Activated CD4-positive, alpha-beta memory T cell treated with anti-CD3 and anti-CD28 coated beads for 36 hours (primary cell): ENCODE data around the gene PRSS22. TPM values are rescaled to one million over a fixed set of nuclear protein-coding genes. Genes with fewer than 3 reads are reported as not detected.

ENCODE experiments used
- CTCF ChIA-PET: fragments of 350-600 bp; sonication (Branson Sonifier 250); formaldehyde crosslinking; loops from one replicate; lab custom pipeline; 2021; ENCODE audit warnings: antibody characterized with exemption, inconsistent platforms; lab: Charles Lee
- POLR2A ChIA-PET: fragments of 350-600 bp; sonication (Branson Sonifier 250); formaldehyde crosslinking; loops from one replicate; lab custom pipeline; 2021; ENCODE audit warnings: antibody characterized with exemption; lab: Charles Lee
- DNase-seq: peaks from one replicate; pipeline ENCODE4 v3.0.0-alpha.2; 2020
- H3K27ac Mint-ChIP-seq: one replicate; pipeline ENCODE4 v1.8.0; 2021; ENCODE audit warnings: mixed read lengths
- H3K27me3 Mint-ChIP-seq: one replicate; pipeline ENCODE4 v1.8.0; 2021; ENCODE audit warnings: mixed read lengths
- H3K36me3 Mint-ChIP-seq: one replicate; pipeline ENCODE4 v1.8.0; 2021; ENCODE audit warnings: mixed read lengths
- H3K4me1 Mint-ChIP-seq: one replicate; pipeline ENCODE4 v1.8.0; 2021; ENCODE audit warnings: low read depth, mixed read lengths
- H3K4me3 Mint-ChIP-seq: one replicate; pipeline ENCODE4 v1.8.0; 2021; ENCODE audit warnings: mild to moderate bottlenecking, mixed read lengths
- H3K9me3 Mint-ChIP-seq: one replicate; pipeline ENCODE4 v1.8.0; 2021; ENCODE audit warnings: mixed read lengths
- intact Hi-C: fragments of 100-400 bp; cut with micrococcal nuclease; formaldehyde crosslinking; loops from one replicate; pipeline ENCODE4 v1.15.1; 2023
- total RNA-seq, 2 experiments: library from RNA; stranded (reverse); gene quantifications; one replicate each; pipeline ENCODE4 v1.2.3, GENCODE V29; 2021

The PRSS22 gene
- total RNA-seq, 2 experiments from 2014 or later, result 0.24 to 0.38 TPM

DNA sequence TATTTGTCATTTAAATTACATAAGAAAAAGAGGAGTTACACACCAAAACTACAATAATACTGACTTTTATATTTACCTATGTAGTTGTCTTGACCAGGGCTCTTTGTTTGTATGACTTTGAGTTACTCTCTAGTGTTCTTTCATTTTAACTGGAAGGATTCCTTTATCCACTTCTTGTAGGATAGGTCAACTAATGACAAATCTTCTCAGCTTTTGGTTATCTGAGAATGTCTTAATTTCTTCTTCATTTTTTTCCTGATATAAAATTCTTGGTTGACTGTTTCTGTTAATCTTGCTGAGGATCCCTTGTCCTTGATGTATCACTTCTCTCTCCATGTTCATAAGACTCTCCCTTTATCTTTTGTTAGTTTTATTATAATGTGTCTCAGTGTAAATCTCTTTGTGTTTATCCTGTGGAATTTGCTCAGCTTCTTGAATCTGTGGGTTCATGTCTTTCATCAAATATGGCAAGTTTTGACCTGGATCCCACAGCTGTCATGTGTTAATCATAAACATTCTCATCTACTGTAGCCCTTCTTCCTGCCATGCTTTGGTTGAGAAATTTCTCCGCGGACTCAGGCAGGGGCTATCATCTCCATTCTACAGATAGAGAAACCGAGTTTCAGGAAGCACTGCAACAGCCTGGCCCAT lies 54.3 kb downstream of the PRSS22 start:
- Mint-ChIP-seq H3K36me3 (no peaks in the 10 kb centered on the region), H3K9me3 (peaks cover 13% of the 10 kb centered on the region), H3K27me3 (peaks cover 19% of the 10 kb centered on the region), H3K4me3 (no peak overlapping the region), H3K4me1 (no peaks in the 10 kb centered on the region), H3K27ac (no peak overlapping the region)
- no peak for DNase-seq
- POLR2A ChIA-PET, result no interaction called here
- CTCF ChIA-PET, result no interaction called here
- intact Hi-C loops, result no loop called here

Other genes with a start within 250 kb of the PRSS22 start
- gene KCTD5, start 175.6 kb downstream of the PRSS22 start, total RNA-seq, result 10 to 100 TPM; 61.8 to 62.7 TPM
- gene PRSS27, start 137.9 kb downstream of the PRSS22 start, total RNA-seq, result 1 to 10 TPM; 1.6 to 2.4 TPM
- gene SRRM2, start 105.5 kb downstream of the PRSS22 start, total RNA-seq, result 100 to 1,000 TPM; 483 to 526 TPM
- gene ELOB, start 80.9 kb downstream of the PRSS22 start, total RNA-seq, result 100 to 1,000 TPM; 165 to 175 TPM
- gene PRSS33, start 70.6 kb downstream of the PRSS22 start, total RNA-seq, result not detected
- gene PRSS41, start 59.7 kb downstream of the PRSS22 start, total RNA-seq, result not detected
- gene PRSS21, start 40.9 kb downstream of the PRSS22 start, total RNA-seq, result 1 to 10 TPM; 4.7 to 6.2 TPM
- gene ZG16B, start 27.9 kb downstream of the PRSS22 start, total RNA-seq, result 1 to 10 TPM; 2.6 to 3.0 TPM
- 10 to 100 TPM; 19.1 to 19.4 TPM for gene FLYWCH2, start 25.0 kb upstream of the PRSS22 start, total RNA-seq
- gene FLYWCH1, start 53.8 kb upstream of the PRSS22 start, total RNA-seq, result 10 to 100 TPM; 49.2 to 52.2 TPM
- not detected for gene KREMEN2, start 106.1 kb upstream of the PRSS22 start, total RNA-seq
- 10 to 100 TPM; 37.0 to 37.9 TPM for gene PAQR4, start 111.2 kb upstream of the PRSS22 start, total RNA-seq
- 100 to 1,000 TPM; 123 to 134 TPM for gene PKMYT1, start 122.3 kb upstream of the PRSS22 start, total RNA-seq
- not detected for gene CLDN9, start 154.8 kb upstream of the PRSS22 start, total RNA-seq
- gene CLDN6, start 160.0 kb upstream of the PRSS22 start, total RNA-seq, result not detected
- 1 to 10 TPM; 6.5 to 8.6 TPM for gene TNFRSF12A, start 162.2 kb upstream of the PRSS22 start, total RNA-seq
- 10 to 100 TPM; 31.8 to 32.8 TPM for gene HCFC1R1, start 165.8 kb upstream of the PRSS22 start, total RNA-seq
- gene THOC6, start 165.9 kb upstream of the PRSS22 start, total RNA-seq, result 10 to 100 TPM; 41.2 to 42.7 TPM
- gene BICDL2, start 178.8 kb upstream of the PRSS22 start, total RNA-seq, result under 1 TPM; 0.40 to 0.46 TPM
- gene MMP25, start 188.4 kb upstream of the PRSS22 start, total RNA-seq, result 1 to 10 TPM; 2.2 TPM
- gene IL32, start 207.5 kb upstream of the PRSS22 start, total RNA-seq, result 1,000 to 10,000 TPM; 2,504 to 2,532 TPM
- under 1 TPM in 1 of 2 experiments, not detected in 1; 0.19 TPM for gene ZSCAN10, start 241.1 kb upstream of the PRSS22 start, total RNA-seq